ENCODE measurements around the gene GGACT.

DNA sequence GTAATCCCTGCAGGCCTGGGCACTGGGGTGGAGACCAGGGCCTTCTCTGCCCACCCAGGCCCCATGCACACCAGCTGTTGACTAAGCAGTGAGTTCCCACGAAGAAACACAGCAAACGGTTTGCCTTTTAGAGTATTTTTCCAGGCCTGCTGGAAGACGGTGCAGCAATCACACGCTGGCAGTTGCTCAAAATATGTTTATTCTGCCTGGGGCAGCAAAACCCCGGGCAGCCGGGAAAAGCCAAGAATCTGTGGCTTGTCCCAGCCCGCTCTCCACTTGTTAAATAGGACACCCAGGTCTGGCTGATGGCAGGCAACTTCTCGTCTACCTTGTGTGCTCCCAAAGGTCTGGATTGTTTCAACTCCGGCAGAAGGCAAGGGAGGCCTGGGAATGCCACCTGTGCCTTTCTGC is 40.8 kb downstream of the GGACT start:
- TF ChIP-seq LEF1 (IDR thresholded peaks at IDR 0.05; ENCODE audit: borderline replicate concordance): no peak
- TF ChIP-seq SP1 (IDR thresholded peaks at IDR 0.05): no peak
- TF ChIP-seq SUZ12 (IDR thresholded peaks at IDR 0.05): no peak
- no peak for TF ChIP-seq HDGF (IDR thresholded peaks at IDR 0.05; ENCODE audit: borderline replicate concordance)
- TF ChIP-seq BHLHE40 (IDR thresholded peaks at IDR 0.05; ENCODE audit: borderline replicate concordance): no peak
